Urothelium cell line (cell line): ENCODE results near the gene TPRN.

Experiments
- DNase-seq: peaks from one replicate; pipeline ENCODE4 v3.0.0; 2011; ENCODE audit warnings: low spot score, mixed read lengths
- FAIRE-seq: peaks from 2 replicates; lab custom pipeline; 2011; peaks lifted over from hg19 to GRCh38; lab: Jason Lieb, UNC

The TPRN gene

GRCh38 chr9:137147091-137147792 lies 53.3 kb downstream of the TPRN start:
- DNase-seq = no peak
- peak; percentile 50 for FAIRE-seq

GRCh38 chr9:137146527-137146918 lies 54.0 kb downstream of the TPRN start:
- DNase-seq (no peak), FAIRE-seq (peak; percentile 9)

- FAIRE-seq = no peak
- DNase-seq = no peak
These were observed 54.6 kb downstream of the TPRN start for GRCh38 chr9:137145731-137146526.

GRCh38 chr9:137143459-137143858 lies 57.1 kb downstream of the TPRN start:
- FAIRE-seq (no peak), DNase-seq (no peak)

- no peak for FAIRE-seq
- DNase-seq = no peak
These were observed 58.3 kb downstream of the TPRN start for GRCh38 chr9:137141976-137142936.
